K562 (cell line): ENCODE data around the gene EFCC1. TPM values are rescaled to one million over a fixed set of nuclear protein-coding genes. Genes with fewer than 3 reads are reported as not detected.

ENCODE experiments used
- GABPA ChIP-seq: fragments of 200-800 bp; sonication (Bioruptor generic); conservative IDR thresholded peaks from 2 replicates; pipeline ENCODE4 v1.6.1; 2016; ENCODE audit warnings: low read depth, missing genetic modification characterization, missing compliant biosample characterization
- KHSRP ChIP-seq: fragments of 450-650 bp; IDR thresholded peaks from 2 replicates; pipeline ENCODE4 v1.6.1; 2017
- MTA2 ChIP-seq: fragments of 450-650 bp; IDR thresholded peaks from 2 replicates; pipeline ENCODE4 v1.6.1; 2016; ENCODE audit warnings: low read depth
- SMC3 ChIP-seq: conservative IDR thresholded peaks from 2 replicates; pipeline ENCODE4 v1.6.1; 2011; ENCODE audit warnings: low read depth, low read length, improper control_type of control experiment; ENCODE audit not compliant: insufficient read depth
- TSC22D4 ChIP-seq: fragments of 450-650 bp; IDR thresholded peaks from 2 replicates; pipeline ENCODE4 v1.6.1; 2016; ENCODE audit warnings: missing genetic modification characterization, missing biosample characterization, control low read depth
- XRCC4 ChIP-seq: IDR thresholded peaks from one replicate; pipeline ENCODE4 v1.6.1; 2011; ENCODE audit not compliant: insufficient read depth, insufficient read length; ENCODE audit errors: extremely low read depth
- ZBTB43 ChIP-seq: sonication (generic); formaldehyde crosslinking; IDR thresholded peaks from 2 replicates; pipeline ENCODE4 v1.8.0; 2023; ENCODE audit warnings: mild to moderate bottlenecking, missing genetic modification reagents
- polyA plus RNA-seq, 8 experiments: library from polyadenylated mRNA; depleted of rRNA in 4 of 8; stranded (reverse) in 5 of 8; unstranded in 3 of 8; fragments of >200 nt; fragmentation: Nextera tagmentation in 2 of 8; fragmentation: Illumina TruSeq in 1 of 8; extraction: Ambion mirVana in 2 of 8; extraction: Trizol in 1 of 8; gene quantifications; 2 replicates each; pipeline versions ENCODE4 v1.2.1 to v1.2.3, GENCODE V29; 2011 to 2014; ENCODE audit warnings: inconsistent platforms in 1 of 8, missing spikeins in 1 of 8
- total RNA-seq, 7 experiments: library from RNA; depleted of rRNA in 6 of 7; stranded (reverse); fragments of >200 nt in 6 of 7; fragmentation: Illumina TruSeq in 2 of 7; extraction: Trizol in 2 of 7; gene quantifications; 2 replicates each; pipeline versions ENCODE4 v1.2.1 to v1.2.3, GENCODE V29; 2011 to 2021; ENCODE audit warnings: low replicate concordance in 1 of 7
- TF ChIP-seq, protein P1 (sequence below): fragments of 250-450 bp; sonication (Bioruptor Pico); IDR thresholded peaks from 2 replicates; pipeline ENCODE4 v1.4.0; 2020; ENCODE audit warnings: mild to moderate bottlenecking, moderate library complexity
- TF ChIP-seq, protein P2 (sequence below), 2 experiments: fragments of 450-650 bp in 1 of 2; IDR thresholded peaks; 2 replicates each; pipeline ENCODE4 v1.6.1; 2011 to 2017; ENCODE audit warnings: low read depth in 2 of 2, antibody characterized with exemption in 1 of 2, borderline replicate concordance in 1 of 2, low read length in 1 of 2, mild to moderate bottlenecking in 1 of 2, mixed read lengths in 1 of 2; ENCODE audit not compliant: control insufficient read depth in 1 of 2
- TF ChIP-seq, protein P3 (sequence below): IDR thresholded peaks from 2 replicates; pipeline ENCODE4 v1.6.1; 2014; ENCODE audit warnings: antibody characterized with exemption

EFCC1 gene
- total and polyA plus RNA-seq, 9 of the 15 experiments (the other 6 are each of a cell fraction or from before 2014, with no cell fraction given), result not detected

DNA sequence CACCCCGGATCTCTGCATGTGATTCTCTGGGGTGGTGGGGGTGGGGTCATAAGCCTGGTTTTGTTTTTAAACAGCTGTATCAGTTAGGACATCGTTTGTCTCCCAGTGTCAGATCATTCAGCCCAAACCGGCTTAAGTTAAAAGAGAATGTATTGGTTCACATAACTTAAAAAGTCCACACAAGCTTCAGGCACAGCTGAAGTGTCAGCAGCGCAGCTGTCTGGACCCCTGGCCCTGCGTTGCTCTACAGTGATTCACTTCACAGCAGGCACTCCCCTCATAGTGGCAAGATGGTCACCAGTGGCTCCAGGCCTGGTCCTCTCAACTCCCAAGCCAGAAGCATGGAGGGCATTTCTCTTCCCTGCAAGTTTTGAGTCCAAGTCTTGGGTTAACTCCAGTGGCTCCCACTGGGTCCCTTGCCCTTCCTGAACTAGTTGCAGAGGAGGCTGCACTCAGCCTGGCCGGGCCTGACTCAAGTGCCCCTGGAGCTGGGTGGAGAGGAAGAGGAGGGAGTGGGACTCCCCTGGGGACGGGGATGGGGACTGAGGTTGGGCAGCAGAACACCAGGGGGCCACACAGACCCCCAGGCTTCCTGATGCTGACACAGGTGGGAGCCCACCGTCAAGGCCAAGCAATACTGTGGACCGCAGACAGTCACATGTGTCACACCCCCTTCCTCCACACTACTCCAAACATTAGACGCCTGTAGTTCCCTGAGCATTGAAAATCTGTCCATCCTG is 30.5 kb downstream of the EFCC1 start (continued):
- TF ChIP-seq, protein P1, sequence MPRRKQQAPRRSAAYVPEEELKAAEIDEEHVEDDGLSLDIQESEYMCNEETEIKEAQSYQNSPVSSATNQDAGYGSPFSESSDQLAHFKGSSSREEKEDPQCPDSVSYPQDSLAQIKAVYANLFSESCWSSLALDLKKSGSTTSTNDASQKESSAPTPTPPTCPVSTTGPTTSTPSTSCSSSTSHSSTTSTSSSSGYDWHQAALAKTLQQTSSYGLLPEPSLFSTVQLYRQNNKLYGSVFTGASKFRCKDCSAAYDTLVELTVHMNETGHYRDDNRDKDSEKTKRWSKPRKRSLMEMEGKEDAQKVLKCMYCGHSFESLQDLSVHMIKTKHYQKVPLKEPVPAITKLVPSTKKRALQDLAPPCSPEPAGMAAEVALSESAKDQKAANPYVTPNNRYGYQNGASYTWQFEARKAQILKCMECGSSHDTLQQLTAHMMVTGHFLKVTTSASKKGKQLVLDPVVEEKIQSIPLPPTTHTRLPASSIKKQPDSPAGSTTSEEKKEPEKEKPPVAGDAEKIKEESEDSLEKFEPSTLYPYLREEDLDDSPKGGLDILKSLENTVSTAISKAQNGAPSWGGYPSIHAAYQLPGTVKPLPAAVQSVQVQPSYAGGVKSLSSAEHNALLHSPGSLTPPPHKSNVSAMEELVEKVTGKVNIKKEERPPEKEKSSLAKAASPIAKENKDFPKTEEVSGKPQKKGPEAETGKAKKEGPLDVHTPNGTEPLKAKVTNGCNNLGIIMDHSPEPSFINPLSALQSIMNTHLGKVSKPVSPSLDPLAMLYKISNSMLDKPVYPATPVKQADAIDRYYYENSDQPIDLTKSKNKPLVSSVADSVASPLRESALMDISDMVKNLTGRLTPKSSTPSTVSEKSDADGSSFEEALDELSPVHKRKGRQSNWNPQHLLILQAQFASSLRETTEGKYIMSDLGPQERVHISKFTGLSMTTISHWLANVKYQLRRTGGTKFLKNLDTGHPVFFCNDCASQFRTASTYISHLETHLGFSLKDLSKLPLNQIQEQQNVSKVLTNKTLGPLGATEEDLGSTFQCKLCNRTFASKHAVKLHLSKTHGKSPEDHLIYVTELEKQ, result no peak
- TF ChIP-seq TSC22D4 (tag), result no peak
- no peak for TF ChIP-seq ZBTB43 (CRISPR knock-in tag)
- TF ChIP-seq, protein P2, sequence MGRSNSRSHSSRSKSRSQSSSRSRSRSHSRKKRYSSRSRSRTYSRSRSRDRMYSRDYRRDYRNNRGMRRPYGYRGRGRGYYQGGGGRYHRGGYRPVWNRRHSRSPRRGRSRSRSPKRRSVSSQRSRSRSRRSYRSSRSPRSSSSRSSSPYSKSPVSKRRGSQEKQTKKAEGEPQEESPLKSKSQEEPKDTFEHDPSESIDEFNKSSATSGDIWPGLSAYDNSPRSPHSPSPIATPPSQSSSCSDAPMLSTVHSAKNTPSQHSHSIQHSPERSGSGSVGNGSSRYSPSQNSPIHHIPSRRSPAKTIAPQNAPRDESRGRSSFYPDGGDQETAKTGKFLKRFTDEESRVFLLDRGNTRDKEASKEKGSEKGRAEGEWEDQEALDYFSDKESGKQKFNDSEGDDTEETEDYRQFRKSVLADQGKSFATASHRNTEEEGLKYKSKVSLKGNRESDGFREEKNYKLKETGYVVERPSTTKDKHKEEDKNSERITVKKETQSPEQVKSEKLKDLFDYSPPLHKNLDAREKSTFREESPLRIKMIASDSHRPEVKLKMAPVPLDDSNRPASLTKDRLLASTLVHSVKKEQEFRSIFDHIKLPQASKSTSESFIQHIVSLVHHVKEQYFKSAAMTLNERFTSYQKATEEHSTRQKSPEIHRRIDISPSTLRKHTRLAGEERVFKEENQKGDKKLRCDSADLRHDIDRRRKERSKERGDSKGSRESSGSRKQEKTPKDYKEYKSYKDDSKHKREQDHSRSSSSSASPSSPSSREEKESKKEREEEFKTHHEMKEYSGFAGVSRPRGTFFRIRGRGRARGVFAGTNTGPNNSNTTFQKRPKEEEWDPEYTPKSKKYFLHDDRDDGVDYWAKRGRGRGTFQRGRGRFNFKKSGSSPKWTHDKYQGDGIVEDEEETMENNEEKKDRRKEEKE (IDR thresholded peaks at IDR 0.05; ENCODE audit: borderline replicate concordance in 1 of 2, control insufficient read depth in 1 of 2, low read depth in 2 of 2, low read length in 1 of 2), result no peak
- TF ChIP-seq MTA2, result no peak
- TF ChIP-seq XRCC4, result no peak
- TF ChIP-seq SMC3, result no peak
- no peak for TF ChIP-seq GABPA (tag)
- TF ChIP-seq, protein P3, sequence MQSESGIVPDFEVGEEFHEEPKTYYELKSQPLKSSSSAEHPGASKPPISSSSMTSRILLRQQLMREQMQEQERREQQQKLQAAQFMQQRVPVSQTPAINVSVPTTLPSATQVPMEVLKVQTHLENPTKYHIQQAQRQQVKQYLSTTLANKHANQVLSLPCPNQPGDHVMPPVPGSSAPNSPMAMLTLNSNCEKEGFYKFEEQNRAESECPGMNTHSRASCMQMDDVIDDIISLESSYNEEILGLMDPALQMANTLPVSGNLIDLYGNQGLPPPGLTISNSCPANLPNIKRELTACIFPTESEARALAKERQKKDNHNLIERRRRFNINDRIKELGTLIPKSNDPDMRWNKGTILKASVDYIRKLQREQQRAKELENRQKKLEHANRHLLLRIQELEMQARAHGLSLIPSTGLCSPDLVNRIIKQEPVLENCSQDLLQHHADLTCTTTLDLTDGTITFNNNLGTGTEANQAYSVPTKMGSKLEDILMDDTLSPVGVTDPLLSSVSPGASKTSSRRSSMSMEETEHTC, result no peak
- TF ChIP-seq KHSRP, result no peak
